ENCODE data around the gene USP51.
A peak's percentile ranks its signal among the peaks of the same experiment; 100 is the strongest.
"Not testable (repeated sequence)": the region's sequence is repeated elsewhere in the genome, so short reads cannot be mapped to it uniquely, and the experiment has no call there.

Gene USP51

DNA sequence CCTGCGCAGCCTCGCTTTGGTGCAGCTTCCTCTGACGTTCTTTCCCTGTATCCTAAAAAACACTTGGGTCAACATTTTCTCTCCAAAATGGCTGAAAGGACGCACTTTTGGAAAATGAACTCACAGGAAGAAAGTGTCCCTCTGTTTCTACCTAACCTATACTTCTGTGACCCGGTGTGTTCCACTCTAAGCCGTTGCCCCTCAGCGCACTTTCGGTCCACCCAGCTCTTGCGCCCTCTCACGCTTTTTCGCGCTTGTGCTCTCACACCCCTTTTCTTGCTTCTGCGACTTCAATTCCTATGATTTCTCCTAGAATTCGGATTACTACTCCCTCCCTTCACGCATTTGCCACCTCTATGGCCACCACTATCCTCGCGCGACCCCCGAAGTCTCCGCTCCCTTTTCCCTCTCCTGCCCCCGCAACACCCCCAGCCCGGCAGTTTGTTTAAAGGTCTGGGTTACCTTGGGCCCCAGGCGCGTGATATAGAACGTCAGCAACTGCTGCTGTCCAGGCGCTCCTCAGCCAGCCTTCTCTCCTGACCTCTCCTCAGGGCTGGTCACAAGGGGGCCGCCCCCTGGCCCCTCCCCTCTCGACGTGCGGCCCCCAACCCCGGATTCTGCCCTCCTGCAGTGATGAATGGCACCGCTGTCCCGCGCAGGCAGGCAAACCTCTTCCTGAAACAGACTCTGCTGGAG is at the start of gene USP51:
USP51 (minus strand) TSS at position 535 of the 696 bp plus-strand sequence. CDS start 909 bp downstream, outside the sequence.
- DNase-seq = peak; percentile 32

DNA sequence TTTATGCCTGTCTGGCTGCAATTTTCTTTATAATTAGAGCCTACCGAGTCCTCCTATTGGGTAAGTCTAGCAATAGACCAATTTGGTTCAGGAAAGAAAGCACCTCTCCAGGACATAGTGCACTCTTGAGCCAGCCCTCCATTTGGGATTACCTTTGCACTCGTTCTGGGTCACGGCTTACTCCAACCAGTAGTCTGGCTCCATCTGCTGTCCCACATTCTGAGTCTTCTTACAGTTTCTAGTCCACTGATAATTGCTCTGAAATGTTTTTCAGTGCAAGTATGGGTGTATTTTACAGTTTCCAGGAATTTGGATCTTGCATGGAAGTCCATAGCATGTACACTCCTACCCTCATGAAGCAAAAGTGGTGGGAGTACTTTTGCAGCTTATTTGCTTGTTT is 34.8 kb upstream of the USP51 start:
- DNase-seq = no peak

DNA sequence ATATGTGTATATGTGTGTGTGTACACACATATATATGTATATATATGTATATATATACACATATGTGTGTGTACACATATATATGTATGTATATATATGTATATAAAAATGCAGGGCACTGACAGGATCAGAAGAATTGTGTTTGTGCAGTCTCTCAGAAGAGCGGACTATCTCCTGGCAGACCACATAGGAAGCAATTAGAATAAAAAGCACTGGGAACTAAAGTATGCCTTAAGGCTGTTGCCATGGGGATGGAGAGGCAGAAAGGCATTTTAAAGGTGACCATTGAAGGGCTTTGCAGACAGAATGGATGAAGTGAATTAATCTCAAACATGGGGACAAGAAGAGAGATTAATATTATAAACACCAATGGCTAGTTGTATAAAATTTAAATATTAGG is 33.7 kb upstream of the USP51 start:
- DNase-seq = no peak

DNA sequence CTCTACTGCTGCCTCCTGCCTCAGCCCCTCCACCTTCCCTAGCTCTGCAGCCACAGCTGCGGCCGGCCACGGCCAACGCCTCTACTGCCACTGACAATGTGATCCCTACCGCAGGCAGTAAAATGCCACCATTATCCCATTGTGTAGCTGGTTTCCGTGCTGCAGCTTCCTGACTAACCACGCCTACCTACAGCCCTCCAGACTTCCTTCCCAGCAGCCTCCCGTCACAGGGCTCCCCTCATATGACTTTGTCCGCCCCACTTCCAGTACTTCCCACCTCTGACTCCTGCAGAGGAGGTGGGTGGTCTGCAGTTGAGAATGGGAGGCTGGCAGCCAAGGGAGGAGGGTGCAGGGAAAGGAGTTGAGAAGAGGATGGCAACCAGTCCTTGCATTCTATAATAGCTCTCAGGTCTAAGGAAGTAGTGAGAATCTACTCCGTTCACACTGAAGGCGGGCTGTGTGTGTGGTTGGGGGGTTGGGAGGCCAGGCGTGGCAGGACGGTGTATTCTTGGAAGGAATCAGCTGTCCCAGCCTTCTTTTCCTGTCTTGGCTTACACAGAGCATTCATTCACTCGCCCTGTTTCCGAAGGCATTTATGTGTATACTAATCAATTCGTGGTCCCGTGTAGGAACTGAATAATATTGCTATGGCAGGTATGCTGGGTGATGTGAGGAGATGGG is 33.1 kb upstream of the USP51 start:
- DNase-seq = no peak

DNA sequence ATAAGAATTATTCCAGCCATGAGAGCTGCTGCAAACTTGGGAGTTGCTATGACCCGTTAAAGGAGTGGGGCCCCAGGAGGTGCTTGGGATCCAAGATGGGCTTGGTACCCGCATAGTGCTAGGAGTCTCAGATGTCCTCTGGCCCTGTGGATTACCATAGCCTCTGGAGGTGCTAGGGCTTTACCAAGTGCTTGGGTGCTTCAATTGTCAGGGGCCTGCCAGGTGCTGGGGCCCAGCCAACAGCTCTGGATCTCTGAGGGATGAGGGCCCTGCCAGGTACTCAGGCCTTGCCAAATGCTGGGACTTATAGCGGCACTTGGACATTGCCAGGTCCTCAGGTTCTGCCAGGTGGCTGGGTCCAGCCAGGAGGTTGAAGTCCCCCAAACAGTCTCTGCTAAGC is 32.0 kb upstream of the USP51 start:
- no peak for DNase-seq

DNA sequence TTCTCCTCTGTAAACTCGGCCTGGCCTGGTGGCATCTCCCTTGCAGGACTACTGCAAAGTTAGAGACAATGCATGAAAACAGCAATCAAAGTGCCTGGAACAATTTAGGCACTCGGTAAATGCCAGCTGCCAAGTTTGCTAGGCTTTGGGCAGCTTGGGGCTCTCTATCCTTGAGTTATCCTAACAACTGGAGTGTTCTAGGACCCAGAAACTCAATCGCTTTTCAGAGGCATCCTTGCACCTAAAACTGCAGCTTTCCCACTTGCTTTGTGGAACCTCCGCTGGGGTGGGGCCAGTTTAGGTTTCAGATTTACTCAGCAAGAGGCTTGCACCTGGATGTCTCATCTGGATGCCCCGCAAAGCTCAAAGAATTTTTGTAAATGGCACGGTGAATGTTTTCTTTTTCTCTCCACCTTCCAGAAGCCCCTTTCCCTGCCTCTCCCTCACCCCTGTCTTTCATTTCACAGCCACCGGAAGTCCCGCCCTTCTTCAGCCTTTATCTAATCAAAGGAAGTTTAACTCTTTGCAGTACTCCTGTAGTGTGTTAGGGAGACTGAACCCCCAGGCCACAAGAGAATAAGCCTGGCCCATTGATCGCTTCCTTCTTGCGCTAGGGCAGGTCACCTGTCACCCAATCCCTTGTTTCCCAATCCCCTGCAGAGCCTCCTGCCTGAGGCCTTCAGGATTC is 27.3 kb upstream of the USP51 start:
- not testable (repeated sequence) for DNase-seq

DNA sequence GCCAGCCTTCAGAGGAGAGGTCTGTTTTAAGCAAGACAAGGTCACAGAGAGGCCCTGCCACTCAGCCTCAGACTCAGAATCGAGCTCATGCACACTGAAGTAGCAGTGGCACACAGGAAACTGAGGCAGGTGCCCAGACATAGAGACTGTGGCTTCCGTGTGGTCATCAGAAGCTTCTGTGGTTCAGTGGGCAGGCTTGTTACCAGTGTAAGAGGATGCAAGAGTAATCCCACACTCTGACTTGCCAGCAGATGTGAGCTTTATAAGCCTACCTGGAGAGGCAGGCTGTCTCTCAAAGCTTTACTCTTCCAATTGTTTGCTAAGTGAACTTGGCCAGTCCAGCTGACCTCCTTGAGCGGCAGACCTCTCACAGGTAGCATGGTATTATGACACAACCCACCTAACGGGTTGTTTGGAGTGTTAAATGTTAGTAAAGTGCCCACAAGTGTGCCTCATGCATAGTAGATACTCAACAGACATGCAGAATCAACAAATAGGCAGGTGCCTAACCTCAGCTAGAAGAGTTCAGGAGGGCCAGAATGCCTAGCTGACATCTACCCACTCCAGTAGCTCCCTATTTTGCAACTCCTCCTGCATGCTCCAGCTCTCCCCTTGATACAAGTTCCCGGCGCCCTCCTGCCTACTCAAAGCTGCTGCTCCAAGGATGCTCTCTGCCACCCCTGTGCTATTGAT is 23.5 kb upstream of the USP51 start:
- not testable (repeated sequence) for DNase-seq

DNA sequence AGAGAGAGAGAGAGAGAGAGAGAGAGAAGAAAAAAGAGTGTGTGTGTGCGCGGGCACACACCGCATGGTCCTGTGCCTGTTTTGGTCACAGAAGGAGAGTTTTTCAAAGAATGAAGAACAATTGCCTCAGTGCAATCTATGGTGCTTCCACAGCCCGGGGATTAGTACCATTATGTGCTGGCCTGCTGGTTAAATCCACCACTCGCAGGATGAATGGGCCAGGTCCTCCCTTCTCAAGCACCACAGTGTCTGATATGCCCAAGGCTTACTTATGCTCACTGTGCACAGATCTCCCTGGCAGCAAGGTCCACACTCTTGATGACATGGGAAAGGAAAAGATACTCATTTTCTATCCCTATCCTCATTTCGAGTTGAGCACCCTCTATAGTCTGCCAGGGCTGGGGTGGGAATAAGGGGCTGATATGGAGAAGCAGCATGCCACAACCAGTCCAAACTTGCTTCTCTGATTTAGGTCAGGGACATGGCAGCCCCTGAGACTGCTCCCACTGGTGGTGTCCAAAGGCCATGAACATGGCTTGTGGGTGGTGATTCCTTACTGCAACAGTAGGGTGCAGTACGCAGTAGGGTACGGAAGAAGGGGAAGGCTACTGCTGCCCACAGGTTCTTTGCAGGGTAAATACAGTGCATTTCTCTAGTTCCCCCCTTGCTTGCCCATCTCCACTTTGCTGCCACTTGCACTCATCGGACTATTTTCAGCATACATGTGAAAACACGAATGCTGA is 18.9 kb upstream of the USP51 start:
- not testable (repeated sequence) for DNase-seq

DNA sequence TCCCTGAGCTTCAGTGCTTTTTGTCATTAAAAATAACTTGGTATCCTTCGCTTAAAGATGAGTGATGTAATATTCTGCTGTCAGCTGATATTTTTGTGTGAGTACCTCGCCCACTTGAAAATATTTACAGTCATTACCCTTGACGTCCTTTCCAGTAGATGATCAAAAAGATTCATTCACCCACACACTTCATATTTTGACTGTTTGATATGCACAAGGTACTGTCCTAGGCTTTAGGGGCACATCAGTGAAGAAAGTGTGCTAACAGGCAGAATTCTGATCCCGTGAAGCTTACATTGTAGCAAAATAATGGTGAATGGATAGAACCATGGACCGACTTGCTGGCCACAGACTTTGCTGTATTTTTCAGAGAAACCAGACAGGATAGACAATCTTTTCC is 18.1 kb upstream of the USP51 start:
- not testable (repeated sequence) for DNase-seq

DNA sequence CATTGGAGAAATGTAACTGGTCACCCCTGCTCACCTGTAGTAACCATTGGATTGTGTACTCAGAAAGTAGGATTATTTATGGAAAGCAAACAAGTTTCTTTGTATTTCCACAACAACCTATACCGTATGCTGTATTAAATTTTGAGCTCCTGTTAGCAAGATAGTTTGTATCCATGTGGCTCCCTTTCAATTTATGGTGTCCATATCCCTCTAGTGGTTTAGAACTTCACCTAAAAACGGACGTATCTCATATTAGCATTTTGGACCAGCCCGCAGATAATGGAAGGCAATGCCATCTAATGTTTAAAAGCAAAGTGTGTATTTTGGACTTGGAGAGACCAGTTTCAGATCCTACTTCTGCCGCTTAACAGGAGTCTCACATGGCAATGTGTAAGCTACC is 17.4 kb upstream of the USP51 start:
- DNase-seq = not testable (repeated sequence)

DNA sequence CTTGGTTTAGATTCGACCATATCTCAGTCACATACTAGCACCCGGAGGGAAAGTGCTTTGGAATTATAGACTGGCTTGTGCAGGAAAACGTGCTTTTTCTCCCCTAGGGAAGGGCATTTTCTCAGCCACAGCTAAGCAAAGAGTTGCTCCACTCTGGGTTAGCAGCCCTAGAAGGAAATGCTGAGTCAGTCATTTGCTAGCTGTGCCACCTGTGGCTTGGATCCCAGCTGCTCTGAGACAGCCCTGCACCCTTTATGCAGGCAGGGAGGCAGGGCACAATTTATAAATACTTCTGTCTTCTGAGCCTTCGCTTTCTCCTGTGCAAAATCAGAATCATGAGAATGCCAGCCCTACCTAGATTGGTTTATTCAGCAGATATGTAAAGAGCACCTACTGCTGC is 1.3 kb upstream of the USP51 start:
- no peak for DNase-seq

DNA sequence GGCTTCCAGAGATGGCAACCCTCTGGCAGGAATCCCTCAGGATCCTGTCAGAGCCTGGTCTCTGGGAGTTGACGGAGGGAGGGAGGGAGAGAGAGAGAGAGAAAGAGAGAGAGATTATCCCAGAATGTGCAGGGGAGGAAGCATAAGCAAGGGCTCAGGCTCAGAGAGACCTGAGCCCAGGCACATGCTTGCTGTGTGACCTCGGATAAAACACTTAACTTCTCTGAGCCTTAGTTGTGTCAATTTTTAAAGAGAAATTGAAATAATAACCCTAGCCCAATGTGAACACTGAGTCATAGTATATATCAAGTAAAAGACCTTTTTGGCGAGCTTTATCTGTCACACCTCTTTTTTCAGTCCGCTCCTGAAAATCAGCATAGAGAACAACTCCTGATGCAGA is 473 bp upstream of the USP51 start:
- no peak for DNase-seq

DNA sequence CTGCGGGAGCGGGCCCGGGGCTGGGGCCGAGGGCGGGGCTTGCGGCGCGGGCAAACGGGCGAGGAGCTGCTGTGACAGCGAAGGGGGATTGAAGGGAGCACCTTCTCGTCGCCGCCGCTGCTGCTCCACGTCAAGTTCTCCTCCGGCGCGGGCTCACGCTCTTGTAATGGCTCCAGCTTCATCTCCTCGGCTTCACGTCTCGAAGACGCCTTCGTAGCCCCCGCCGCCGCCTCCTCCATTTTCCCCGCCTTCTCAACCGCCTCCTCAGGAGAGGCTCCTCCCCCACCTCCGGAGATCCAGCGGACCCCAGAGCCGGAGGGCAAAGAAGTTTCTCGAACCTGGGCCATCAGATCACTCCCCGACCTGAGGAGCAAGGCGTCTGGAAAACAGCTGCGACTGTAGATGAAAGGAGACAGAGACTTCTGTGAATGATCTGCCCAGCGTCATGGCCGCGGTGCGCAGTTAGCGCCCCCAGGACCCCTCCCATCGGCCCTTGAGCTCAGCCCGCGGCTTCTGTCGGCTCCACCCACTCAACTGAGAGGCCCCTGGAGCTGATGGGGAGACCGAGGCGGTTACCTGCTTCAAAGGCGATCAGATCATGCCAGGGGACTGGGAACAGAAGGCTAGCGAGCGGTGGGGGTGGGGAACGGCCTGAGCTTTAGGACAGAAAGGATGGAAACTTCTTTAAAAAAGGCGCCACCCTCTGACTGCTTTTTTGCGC is 895 bp downstream of the USP51 start:
- DNase-seq = peak; percentile 77

DNA sequence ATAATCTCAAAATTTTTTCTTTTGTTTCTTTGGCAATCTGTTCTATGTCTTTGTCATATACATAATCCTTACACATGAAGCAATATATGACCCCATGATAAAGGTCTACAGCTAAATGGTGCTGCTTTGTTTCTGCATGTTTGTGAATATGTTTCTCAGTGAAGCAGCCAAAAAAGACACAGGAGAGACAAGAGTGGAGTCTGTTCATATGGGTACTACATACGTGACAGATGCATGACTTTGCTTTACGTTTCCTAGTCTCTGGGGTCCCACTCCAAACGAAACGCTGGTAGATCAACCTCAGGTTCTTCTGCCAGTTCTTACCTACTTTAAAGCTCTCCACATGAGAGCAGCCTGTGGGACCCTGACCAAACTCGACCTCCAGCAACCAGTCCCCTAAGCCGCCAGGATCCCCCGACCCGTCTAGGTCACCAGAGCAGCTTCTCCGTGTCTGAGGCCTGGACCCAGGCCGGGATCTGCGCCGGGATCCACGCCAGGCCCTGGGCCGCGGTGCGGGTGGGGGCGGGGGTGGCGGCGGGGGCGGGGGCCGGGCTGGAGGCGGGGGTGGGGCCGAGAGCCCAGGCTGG is 1.5 kb downstream of the USP51 start:
- DNase-seq = no peak

DNA sequence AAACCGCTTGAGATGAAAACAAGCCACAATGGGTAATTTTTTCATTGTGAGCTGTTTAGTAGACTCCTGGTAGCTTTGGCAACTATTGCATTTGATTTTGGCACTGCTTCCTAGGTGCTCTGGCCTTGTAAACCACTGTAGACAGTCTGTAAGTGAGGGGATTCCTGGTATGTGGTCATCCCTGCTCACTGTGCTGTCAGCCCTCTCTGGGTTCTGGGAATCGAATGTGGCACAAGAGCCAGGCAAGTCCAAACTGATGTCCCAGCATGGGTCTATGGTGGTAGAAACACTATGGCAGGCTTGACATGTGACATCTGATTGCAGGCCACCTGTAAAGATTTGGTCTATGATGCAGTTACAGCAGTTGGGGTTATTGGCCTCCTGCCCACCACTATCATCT is 2.5 kb downstream of the USP51 start:
- no peak for DNase-seq

DNA sequence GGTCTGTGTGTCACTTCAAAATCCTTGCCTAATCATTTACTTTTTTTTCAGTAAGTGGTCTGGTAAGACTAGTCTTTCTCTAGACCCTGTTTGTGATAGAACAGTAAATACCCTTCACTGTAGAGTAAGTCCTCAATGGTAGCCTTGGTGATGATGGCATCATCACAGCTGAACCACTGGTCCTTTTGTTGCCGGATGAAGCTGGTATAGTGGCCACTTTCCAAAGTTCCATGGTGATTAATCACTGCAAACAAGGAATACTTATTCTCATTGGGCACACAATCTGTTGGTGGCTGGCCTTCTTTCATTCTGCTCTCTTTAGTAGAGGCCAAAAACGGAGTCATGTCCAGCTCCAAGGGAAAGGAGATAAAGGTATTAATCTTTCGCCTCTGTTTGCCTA is 2.9 kb downstream of the USP51 start:
- DNase-seq = no peak

DNA sequence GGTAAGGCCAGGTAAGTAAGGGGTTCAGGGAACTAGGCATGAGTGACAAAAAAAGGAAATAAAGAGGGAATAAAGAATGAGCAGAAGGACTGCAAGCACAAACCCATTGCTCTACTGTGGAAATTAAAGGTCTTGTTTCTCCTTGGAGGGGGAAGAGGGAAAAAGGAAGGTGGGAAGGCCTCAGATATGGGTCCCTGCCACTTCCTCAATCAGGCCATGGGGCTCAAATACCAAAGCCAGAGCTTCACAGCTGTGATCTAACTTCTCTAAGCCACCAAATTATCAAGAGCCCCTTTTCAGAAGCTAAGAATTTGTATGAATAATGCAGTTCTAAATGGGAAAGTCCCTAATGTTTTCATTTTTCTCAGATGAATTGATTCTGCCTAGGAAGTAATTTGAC is 4.7 kb downstream of the USP51 start:
- DNase-seq = no peak

DNA sequence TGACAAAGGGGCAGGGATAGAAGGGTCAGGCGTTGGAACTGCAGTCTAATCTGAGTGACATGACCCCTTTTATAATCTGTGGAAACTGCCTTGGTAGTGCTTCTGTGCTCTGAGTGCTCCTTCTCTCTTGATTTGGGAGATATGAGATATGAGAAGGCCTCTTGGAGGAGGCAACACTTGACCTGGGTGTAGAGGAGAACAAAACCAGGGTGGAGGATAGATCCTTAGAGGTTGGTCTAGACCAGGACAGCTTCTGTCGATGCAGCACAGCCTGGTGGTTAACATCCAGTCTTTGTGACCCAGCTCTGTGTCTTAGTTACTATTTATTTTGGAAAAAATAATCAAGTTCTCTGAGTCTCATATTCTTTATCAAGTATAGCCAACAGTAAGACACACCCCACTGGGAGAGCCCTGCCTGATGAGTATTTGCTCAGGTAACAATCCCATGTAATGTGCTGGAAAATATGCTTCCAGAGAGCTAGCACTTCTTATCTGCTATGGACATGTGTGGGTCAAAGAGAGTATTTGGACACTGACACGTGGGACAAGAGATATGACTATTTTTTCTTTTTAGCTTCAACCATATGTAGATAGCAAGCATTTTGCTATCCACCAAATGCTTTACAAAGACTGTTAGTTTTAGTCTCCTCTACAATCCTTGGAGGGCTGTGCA is 9.1 kb downstream of the USP51 start:
- no peak for DNase-seq

DNA sequence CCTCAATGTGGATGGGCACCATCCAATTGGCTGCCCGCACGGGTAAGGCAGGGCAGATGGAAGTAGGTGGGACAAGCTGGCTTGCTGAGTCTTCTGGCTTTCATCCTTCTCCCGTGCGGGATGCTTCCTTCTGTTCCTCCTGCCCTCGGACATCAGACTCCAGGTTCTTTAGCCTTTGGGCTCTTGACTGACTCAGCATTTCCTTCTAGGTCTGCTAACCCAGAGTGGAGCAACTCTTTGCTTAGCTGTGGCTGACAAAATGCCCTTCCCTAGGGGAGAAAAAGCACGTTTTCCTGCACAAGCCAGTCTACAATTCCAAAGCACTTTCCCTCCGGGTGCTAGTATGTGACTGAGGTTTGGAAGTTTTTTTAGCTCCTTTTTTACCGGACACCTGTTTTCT is 9.7 kb downstream of the USP51 start:
- not testable (repeated sequence) for DNase-seq

DNA sequence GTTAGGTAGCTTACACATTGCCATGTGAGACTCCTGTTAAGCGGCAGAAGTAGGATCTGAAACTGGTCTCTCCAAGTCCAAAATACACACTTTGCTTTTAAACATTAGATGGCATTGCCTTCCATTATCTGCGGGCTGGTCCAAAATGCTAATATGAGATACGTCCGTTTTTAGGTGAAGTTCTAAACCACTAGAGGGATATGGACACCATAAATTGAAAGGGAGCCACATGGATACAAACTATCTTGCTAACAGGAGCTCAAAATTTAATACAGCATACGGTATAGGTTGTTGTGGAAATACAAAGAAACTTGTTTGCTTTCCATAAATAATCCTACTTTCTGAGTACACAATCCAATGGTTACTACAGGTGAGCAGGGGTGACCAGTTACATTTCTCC is 23.9 kb downstream of the USP51 start:
- DNase-seq = not testable (repeated sequence)

DNA sequence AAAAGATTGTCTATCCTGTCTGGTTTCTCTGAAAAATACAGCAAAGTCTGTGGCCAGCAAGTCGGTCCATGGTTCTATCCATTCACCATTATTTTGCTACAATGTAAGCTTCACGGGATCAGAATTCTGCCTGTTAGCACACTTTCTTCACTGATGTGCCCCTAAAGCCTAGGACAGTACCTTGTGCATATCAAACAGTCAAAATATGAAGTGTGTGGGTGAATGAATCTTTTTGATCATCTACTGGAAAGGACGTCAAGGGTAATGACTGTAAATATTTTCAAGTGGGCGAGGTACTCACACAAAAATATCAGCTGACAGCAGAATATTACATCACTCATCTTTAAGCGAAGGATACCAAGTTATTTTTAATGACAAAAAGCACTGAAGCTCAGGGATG is 24.5 kb downstream of the USP51 start:
- not testable (repeated sequence) for DNase-seq
